ENCODE results near the gene DVL1. TPM values are rescaled to one million over a fixed set of nuclear protein-coding genes. Genes with fewer than 3 reads are reported as not detected.

Gene DVL1
- total and polyA plus RNA-seq, 12 donors: 64.7 to 153 (median 79.7) TPM

- Histone ChIP-seq H3K27ac (peak within 1 kb of the TSS; percentile 90 to 99 (median 94)), H3K27me3 (no peaks in the 10 kb centered on the region), H3K4me1 (peaks cover 11 to 74% (median 53%) of the 10 kb centered on the region in 9 donors), H3K4me3 (peak within 1 kb of the TSS; percentile 69 to 100 (median 98)), H3K36me3 (peaks cover 0 to 51% (median 24%) of the 10 kb centered on the region in 9 donors), H3K9me3 (no peaks in the 10 kb centered on the region)
- intact Hi-C loops (cut with DNase I): loop anchor here in 1 of 10 donors (2.0 kb wide), 1 partner anchor 24 kb away; the partner anchor contains the start of gene DVL1
- WGBS, 2 donors: 0 to 3% methylated on average over 63 to 84 of the region's 84 CpGs
- ATAC-seq (peak; percentile 77 to 90 (median 82)), DNase-seq (peak; percentile 94 to 97)
- TF ChIP-seq CTCF (IDR thresholded peaks at IDR 0.05): no peak
These were observed 24.5 kb downstream of the DVL1 start, which contains the start of the genes CPTP and INTS11 for GRCh38 chr1:1324524-1325287. TSS of gene CPTP (plus strand) at chr1:1324802. CDS start at chr1:1326911, 2,109 bp downstream. TSS of gene INTS11 (minus strand) at chr1:1324660. CDS start at chr1:1324608, 52 bp downstream.

- Histone ChIP-seq H3K36me3 (peaks cover 0 to 54% (median 26%) of the 10 kb centered on the region in 9 donors), H3K27me3 (no peaks in the 10 kb centered on the region), H3K4me1 (peaks cover 11 to 71% (median 49%) of the 10 kb centered on the region in 9 donors), H3K4me3 (peak overlapping the region; percentile 69 to 100 (median 98)), H3K27ac (peak overlapping the region; percentile 66 to 99 (median 94)), H3K9me3 (no peaks in the 10 kb centered on the region)
- intact Hi-C loops (cut with DNase I): loop anchor here in 1 of 10 donors (2.0 kb wide), 1 partner anchor 25 kb away; the partner anchor contains the start of gene DVL1
- WGBS, 2 donors: 0 to 1% methylated on average over 19 to 41 of the region's 41 CpGs
- no peak for DNase-seq
- peak in 2 of 8 donors; percentile 0 to 3 for ATAC-seq
- no peak for TF ChIP-seq CTCF (IDR thresholded peaks at IDR 0.05)
These were observed 25.1 kb downstream of the DVL1 start for GRCh38 chr1:1324084-1324523.

GRCh38 chr1:1322952-1323351 lies 26.3 kb downstream of the DVL1 start:
- DNase-seq (no peak), ATAC-seq (no peak)
- H3K36me3 ChIP-seq: peaks cover 0 to 54% (median 20%) of the 10 kb centered on the region in 9 donors
- H3K4me1 ChIP-seq: peaks cover 11 to 77% (median 48%) of the 10 kb centered on the region in 9 donors
- WGBS, 2 donors: 88 to 92% methylated on average over 10 of the region's 10 CpGs
- peak overlapping the region in 1 of 10 donors; percentile 3 for H3K4me3 ChIP-seq
- intact Hi-C loops (cut with DNase I): no loop called here
- H3K9me3 ChIP-seq: no peaks in the 10 kb centered on the region
- no peaks in the 10 kb centered on the region for H3K27me3 ChIP-seq
- no peak for TF ChIP-seq CTCF (IDR thresholded peaks at IDR 0.05)
- no peak overlapping the region for H3K27ac ChIP-seq

- intact Hi-C loops (cut with DNase I): no loop called here
- WGBS, 2 donors: 86 to 87% methylated on average over 10 to 14 of the region's 14 CpGs
- TF ChIP-seq CTCF (IDR thresholded peaks at IDR 0.05): no peak
- peaks cover 11 to 77% (median 51%) of the 10 kb centered on the region in 9 donors for H3K4me1 ChIP-seq
- no peak overlapping the region for H3K4me3 ChIP-seq
- H3K27ac ChIP-seq: no peak overlapping the region
- H3K36me3 ChIP-seq: peaks cover 0 to 54% (median 15%) of the 10 kb centered on the region in 9 donors
- no peak for ATAC-seq
- H3K9me3 ChIP-seq: no peaks in the 10 kb centered on the region
- no peak for DNase-seq
- H3K27me3 ChIP-seq: no peaks in the 10 kb centered on the region
These were observed 26.8 kb downstream of the DVL1 start for GRCh38 chr1:1322418-1322817.
